GM12878 (cell line): ENCODE results near the gene UBLCP1. TPM values are rescaled to one million over a fixed set of nuclear protein-coding genes. Genes with fewer than 3 reads are reported as not detected.

ENCODE experiments used
- ATAC-seq: fragments of 200-7000 bp; cut with Tn5 transposase; 3 replicates; pipeline ENCODE4 v1.9.1; 2020; ENCODE audit warnings: mild to moderate bottlenecking, moderate library complexity
- BruUV-seq: library from RNA; stranded (reverse); fragments of 400-500 nt; replicated peaks from 2 replicates; lab custom pipeline; 2021; lab: Mats Ljungman, UMichigan
- CTCF ChIA-PET: fragments of 300-600 bp; sonication (Branson Sonifier 250); formaldehyde crosslinking; extraction: SDS; loops from one replicate; lab custom pipeline; 2021; ENCODE audit warnings: inconsistent platforms; lab: Yijun Ruan, JAX
- POLR2A ChIA-PET: fragments of 350-600 bp; formaldehyde crosslinking; extraction: SDS; loops from one replicate; lab custom pipeline; 2021; ENCODE audit warnings: inconsistent platforms; lab: Charles Lee
- RAD21 ChIA-PET: fragments of 300-600 bp; sonication (Branson Sonifier 250); formaldehyde crosslinking; loops from one replicate; lab custom pipeline; 2023; ENCODE audit warnings: antibody characterized with exemption; ENCODE audit not compliant: unreplicated experiment; lab: Charles Lee
- SMC1A ChIA-PET: fragments of 300-600 bp; sonication (Branson Sonifier 250); formaldehyde crosslinking; loops from one replicate; lab custom pipeline; 2023; ENCODE audit not compliant: unreplicated experiment, uncharacterized antibody; lab: Charles Lee
- DNase-seq: peaks from one replicate; pipeline ENCODE4 v3.0.0-alpha.2; 2011; ENCODE audit warnings: low read depth, low spot score
- FAIRE-seq: peaks from 3 replicates; lab custom pipeline; 2011; peaks lifted over from hg19 to GRCh38; lab: Jason Lieb, UNC
- H2AFZ ChIP-seq: 2 replicates; pipeline ENCODE4 v1.6.0; 2011; ENCODE audit warnings: low read depth, low read length, control low read depth; ENCODE audit not compliant: control insufficient read depth
- H3K27ac ChIP-seq: 2 replicates; pipeline ENCODE4 v1.5.1; 2011; ENCODE audit warnings: control low read depth; ENCODE audit not compliant: control insufficient read depth, insufficient read depth
- H3K27me3 ChIP-seq, 2 experiments: replicated peaks in 1 of 2; 2 replicates each; pipeline versions ENCODE4 v1.6.0 to v1.6.1; 2011; ENCODE audit warnings: low read length in 1 of 2; ENCODE audit not compliant: control insufficient read depth in 2 of 2, insufficient read depth in 2 of 2
- H3K36me3 ChIP-seq, 2 experiments: 2 replicates each; pipeline ENCODE4 v1.5.1; 2011; ENCODE audit warnings: low read length in 1 of 2; ENCODE audit not compliant: control insufficient read depth in 2 of 2, insufficient read depth in 2 of 2
- H3K4me1 ChIP-seq: 2 replicates; pipeline ENCODE4 v1.6.1; 2011; ENCODE audit warnings: mild to moderate bottlenecking, low read length, moderate library complexity, mixed read lengths; ENCODE audit not compliant: control insufficient read depth, insufficient read depth
- H3K4me2 ChIP-seq: 2 replicates; pipeline ENCODE4 v1.6.0; 2011; ENCODE audit warnings: control low read depth; ENCODE audit not compliant: control insufficient read depth, insufficient read depth
- H3K4me3 ChIP-seq: fragments of 200-600 bp; sonication (generic); 2 replicates; pipeline ENCODE4 v1.5.1; 2016
- H3K79me2 ChIP-seq: 2 replicates; pipeline ENCODE4 v1.6.0; 2011; ENCODE audit warnings: low read length; ENCODE audit not compliant: control insufficient read depth, insufficient read depth
- H3K9ac ChIP-seq: 2 replicates; pipeline ENCODE4 v1.8.0; 2011; ENCODE audit warnings: low read length, control low read depth, mixed read lengths; ENCODE audit not compliant: control insufficient read depth, insufficient read depth
- H3K9me3 ChIP-seq: replicated peaks from 3 replicates; pipeline ENCODE4 v1.5.1; 2011; ENCODE audit warnings: mild to moderate bottlenecking, low read length; ENCODE audit not compliant: control insufficient read depth, insufficient read depth
- H4K20me1 ChIP-seq: 2 replicates; pipeline ENCODE4 v1.6.0; 2011; ENCODE audit not compliant: control insufficient read depth, insufficient read depth
- BRCA1 ChIP-seq: IDR thresholded peaks from 2 replicates; pipeline ENCODE4 v1.6.1; 2011; ENCODE audit warnings: low read depth, low read length, improper control_type of control experiment
- CTCF ChIP-seq, 3 experiments: IDR thresholded peaks in 2 of 3; conservative IDR thresholded peaks in 1 of 3; 2 replicates each; pipeline ENCODE4 v1.5.1; 2011; ENCODE audit warnings: low read depth in 3 of 3, low read length in 3 of 3, mild to moderate bottlenecking in 3 of 3, control low read depth in 2 of 3, moderate library complexity in 2 of 3, inconsistent platforms in 1 of 3, mixed read lengths in 1 of 3; ENCODE audit not compliant: control insufficient read depth in 2 of 3, insufficient read depth in 1 of 3; ENCODE audit errors: extremely low read depth in 1 of 3
- E2F4 ChIP-seq: IDR thresholded peaks from 2 replicates; pipeline ENCODE4 v1.6.1; 2012; ENCODE audit warnings: low read depth, low read length, improper control_type of control experiment
- FOXK2 ChIP-seq: fragments of 450-650 bp; IDR thresholded peaks from 2 replicates; pipeline ENCODE4 v1.6.1; 2017; ENCODE audit warnings: mild to moderate bottlenecking, moderate library complexity
- RELB ChIP-seq: fragments of 450-650 bp; IDR thresholded peaks from 2 replicates; pipeline ENCODE4 v1.6.1; 2017; ENCODE audit warnings: low read depth, mild to moderate bottlenecking, moderate library complexity
- SMAD5 ChIP-seq: IDR thresholded peaks from 2 replicates; pipeline ENCODE4 v1.6.1; 2016; ENCODE audit warnings: antibody characterized with exemption, low read depth
- STAT1 ChIP-seq: fragments of 450-650 bp; conservative IDR thresholded peaks from 2 replicates; pipeline ENCODE4 v1.6.1; 2014; ENCODE audit warnings: antibody characterized with exemption, mild to moderate bottlenecking
- TAF1 ChIP-seq: IDR thresholded peaks from 2 replicates; pipeline ENCODE4 v1.6.1; 2011; ENCODE audit warnings: mild to moderate bottlenecking, low read depth, low read length, borderline replicate concordance
- ZBTB33 ChIP-seq: fragments of 450-650 bp; IDR thresholded peaks from 2 replicates; pipeline ENCODE4 v1.6.1; 2017; ENCODE audit warnings: mild to moderate bottlenecking
- ZNF207 ChIP-seq: fragments of 450-650 bp; IDR thresholded peaks from 2 replicates; pipeline ENCODE4 v1.6.1; 2014; ENCODE audit warnings: antibody characterized with exemption, mild to moderate bottlenecking, borderline replicate concordance
- ZNF217 ChIP-seq: fragments of 450-650 bp; IDR thresholded peaks from 2 replicates; pipeline ENCODE4 v1.6.1; 2017; ENCODE audit warnings: antibody characterized with exemption, mild to moderate bottlenecking
- ZNF622 ChIP-seq: fragments of 450-650 bp; IDR thresholded peaks from 2 replicates; pipeline ENCODE4 v1.6.1; 2017; ENCODE audit warnings: mild to moderate bottlenecking, inconsistent platforms
- WGBS: methylation state at CpG from one replicate; pipeline ENCODE4 v1.1.6; 2016; ENCODE audit warnings: low lambda C conversion rate; ENCODE audit not compliant: insufficient replicate concordance, insufficient coverage; ENCODE audit errors: missing lambda C conversion rate; 5-methylcytosine and 5-hydroxymethylcytosine counted together
- in situ Hi-C: fragments of 300-500 bp; cut with MboI; formaldehyde crosslinking; loops from 9 replicates; pipeline ENCODE4 v1.14.3; 2018; ENCODE audit warnings: mixed read lengths
- intact Hi-C: fragments of 100-400 bp; cut with micrococcal nuclease; formaldehyde crosslinking; loops from one replicate; pipeline ENCODE4 v1.14.2; 2022; ENCODE audit not compliant: unreplicated experiment
- polyA plus RNA-seq, 11 experiments: library from polyadenylated mRNA; depleted of rRNA in 4 of 11; unstranded in 6 of 11; stranded (reverse) in 5 of 11; fragments of >200 nt; fragmentation: Nextera tagmentation in 4 of 11; fragmentation: Illumina TruSeq in 1 of 11; extraction: Ambion mirVana in 4 of 11; extraction: Trizol in 1 of 11; gene quantifications; 1 replicate in 1 of 11; 2 replicates in 10 of 11; pipeline versions ENCODE4 v1.2.1 to v1.2.3, GENCODE V29; 2011 to 2016; ENCODE audit warnings: inconsistent platforms in 2 of 11, missing spikeins in 2 of 11, low read depth in 1 of 11
- total RNA-seq, 4 experiments: library from RNA; depleted of rRNA in 3 of 4; stranded (reverse); fragments of >200 nt in 3 of 4; fragmentation: Illumina TruSeq in 1 of 4; extraction: Trizol in 1 of 4; gene quantifications; 2 replicates each; pipeline versions ENCODE4 v1.2.1 to v1.2.3, GENCODE V29; 2013 to 2021

UBLCP1 gene
- total and polyA plus RNA-seq, 10 of the 15 experiments (the other 5 are each of a cell fraction or from before 2014, with no cell fraction given), result 18.8 to 44.2 (median 32.1) TPM

- TF ChIP-seq ZNF207 (0 out of 2 replicates have a peak, but pooled peaks have one; percentile 57), ZBTB33 (no peak), ZNF622 (no peak), BRCA1 (no peak), TAF1 (peak; percentile 82), STAT1 (no peak)
Measured at GRCh38 chr5:159262859-159263568, at the start of gene UBLCP1 (continued).

GRCh38 chr5:159214486-159215271, 48.4 kb upstream of the UBLCP1 start:
- no peak for FAIRE-seq
- in situ Hi-C loops, result no loop called here
- no peak for ATAC-seq
- H4K20me1 ChIP-seq, result no peaks in the 10 kb centered on the region
- peaks cover 8% of the 10 kb centered on the region for H3K4me1 ChIP-seq
- ChIA-PET SMC1A (interaction anchor here (0.6 to 1.8 kb wide), 9 partner anchors 8 to 664 kb away, joined by 3 to 7 read pairs (median 4); no protein-coding TSS in a partner anchor), CTCF (interaction anchor here (0.6 to 2.7 kb wide), 6 partner anchors 11 to 1043 kb away, joined by 3 to 9 read pairs (median 4); no protein-coding TSS in a partner anchor), RAD21 (interaction anchor here (0.7 to 1.4 kb wide), 3 partner anchors 11 to 58 kb away, joined by 3 read pairs; no protein-coding TSS in a partner anchor), POLR2A (interaction anchor here (0.5 to 1.2 kb wide), 3 partner anchors 10 to 1396 kb away, joined by 3 to 5 read pairs (median 3); no protein-coding TSS in a partner anchor)
- H3K4me2 ChIP-seq, result no peak overlapping the region
- H3K27ac ChIP-seq, result no peak overlapping the region
- no peak for DNase-seq
- 95% methylated on average over 2 of the region's 2 CpGs for WGBS
- no peaks in the 10 kb centered on the region for H3K9me3 ChIP-seq
- no peaks in the 10 kb centered on the region for H3K36me3 ChIP-seq
- no peaks in the 10 kb centered on the region for H3K27me3 ChIP-seq
- intact Hi-C loops, result no loop called here
- H3K4me3 ChIP-seq, result no peak overlapping the region
- no peak overlapping the region for H2AFZ ChIP-seq
- BruUV-seq, result no TSS peak
- peaks cover 4% of the 10 kb centered on the region for H3K79me2 ChIP-seq
- H3K9ac ChIP-seq, result no peak overlapping the region
- TF ChIP-seq ZNF217 (no peak), FOXK2 (no peak), E2F4 (no peak), SMAD5 (no peak), CTCF (IDR thresholded peaks at IDR 0.05 in 2 of 3, conservative IDR thresholded peaks at IDR 0.05 in 1 of 3; ENCODE audit: control insufficient read depth in 2 of 3, extremely low read depth in 1 of 3, insufficient read depth in 1 of 3, low read depth in 3 of 3, low read length in 3 of 3) (no peak), RELB (no peak)
